ENCODE data around the gene MN1. TPM values are rescaled to one million over a fixed set of nuclear protein-coding genes. Genes with fewer than 3 reads are reported as not detected.

The MN1 gene
- total RNA-seq, 1 donor from 2014 or later, result 0.09 TPM

DNA sequence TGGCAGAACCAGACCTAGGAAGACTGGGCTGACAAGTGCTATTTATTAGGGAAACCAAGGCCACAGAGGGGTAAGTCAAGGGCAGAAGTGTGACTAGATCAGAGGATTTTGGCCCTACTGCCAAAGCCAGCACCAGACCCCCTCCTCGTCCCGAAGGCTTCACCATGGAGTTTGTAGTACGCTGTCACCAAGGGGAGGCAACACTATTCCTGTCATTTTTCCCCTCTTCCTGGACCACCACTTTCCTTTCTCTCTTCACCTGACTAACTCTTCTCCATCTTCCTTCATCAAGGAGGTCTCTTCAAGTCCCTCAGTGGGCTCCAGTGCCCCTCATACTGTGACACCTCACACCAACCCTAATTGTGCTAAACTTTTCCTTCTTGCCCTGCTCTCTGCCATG lies 34.9 kb downstream of the MN1 start:
- DNase-seq (ENCODE audit: low spot score), result no peak
- no peaks in the 10 kb centered on the region for H3K4me1 Mint-ChIP-seq (ENCODE audit: low read depth)
- H3K36me3 Mint-ChIP-seq (ENCODE audit: low read depth), result no peaks in the 10 kb centered on the region
- no peaks in the 10 kb centered on the region for H3K27me3 Mint-ChIP-seq (ENCODE audit: low read depth)
- intact Hi-C loops (cut with micrococcal nuclease), result no loop called here
- no peak overlapping the region for H3K27ac Mint-ChIP-seq
- H3K9me3 Mint-ChIP-seq, result no peaks in the 10 kb centered on the region
- H3K4me3 Mint-ChIP-seq (ENCODE audit: low read depth), result no peak overlapping the region

DNA sequence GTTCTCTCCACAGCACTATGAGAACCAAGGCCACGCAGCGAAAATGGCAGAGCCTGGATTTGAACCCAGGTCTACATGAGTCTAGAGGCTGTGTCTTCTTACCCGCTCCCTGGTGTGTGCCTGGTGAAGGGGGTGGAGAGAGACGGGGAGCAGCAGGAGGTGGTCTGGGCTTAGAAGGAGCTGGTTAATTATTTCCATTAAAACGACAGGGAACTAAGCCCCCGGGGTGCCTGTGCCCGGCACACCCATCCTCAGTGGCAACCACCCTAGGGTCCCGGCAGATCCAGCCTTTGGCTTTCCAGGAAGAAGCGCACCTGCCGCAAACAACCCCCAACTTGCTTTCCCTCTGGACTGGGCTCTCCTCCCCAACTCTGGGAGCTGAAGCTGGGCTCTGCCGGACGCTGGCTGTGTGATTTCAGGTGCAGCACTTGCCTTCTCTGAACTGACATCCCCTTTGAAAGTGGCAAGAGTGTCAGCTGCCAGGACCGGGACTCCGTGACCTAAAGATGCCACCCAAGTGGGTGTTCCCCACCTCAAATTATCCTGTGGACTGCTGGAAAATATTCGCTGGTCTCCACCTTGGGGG lies 35.8 kb downstream of the MN1 start:
- no peak for DNase-seq (ENCODE audit: low spot score)
- Mint-ChIP-seq H3K27me3 (ENCODE audit: low read depth) (no peaks in the 10 kb centered on the region), H3K9me3 (no peaks in the 10 kb centered on the region), H3K4me3 (ENCODE audit: low read depth) (no peak overlapping the region), H3K36me3 (ENCODE audit: low read depth) (no peaks in the 10 kb centered on the region), H3K4me1 (ENCODE audit: low read depth) (no peaks in the 10 kb centered on the region), H3K27ac (no peak overlapping the region)
- intact Hi-C loops (cut with micrococcal nuclease), result no loop called here

DNA sequence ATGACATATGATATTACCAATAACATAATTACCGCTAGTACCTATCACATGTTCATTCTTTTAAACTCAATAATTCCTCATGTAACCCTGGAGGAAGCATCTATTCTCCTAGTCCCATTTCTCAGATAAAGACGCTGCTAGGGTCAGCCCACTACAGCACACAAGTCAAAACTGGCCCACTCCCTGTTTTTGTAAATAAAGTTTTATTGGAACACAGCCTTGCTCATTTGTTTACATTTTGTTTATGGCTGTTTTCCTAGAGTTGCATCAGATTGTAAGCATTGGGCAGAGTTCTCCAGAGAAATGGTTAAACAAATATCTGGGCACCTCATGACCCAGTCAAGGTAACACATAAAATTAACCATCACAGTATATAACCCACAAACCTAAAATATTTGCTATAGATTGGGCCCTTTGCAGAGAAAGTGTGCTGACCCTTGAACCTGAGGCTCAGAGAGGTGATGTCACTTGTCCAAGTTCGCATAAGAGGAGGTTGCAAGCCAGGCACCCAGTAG lies 36.8 kb downstream of the MN1 start:
- Mint-ChIP-seq H3K4me3 (ENCODE audit: low read depth) (no peak overlapping the region), H3K36me3 (ENCODE audit: low read depth) (no peaks in the 10 kb centered on the region), H3K9me3 (no peaks in the 10 kb centered on the region), H3K27ac (no peak overlapping the region), H3K27me3 (ENCODE audit: low read depth) (no peaks in the 10 kb centered on the region), H3K4me1 (ENCODE audit: low read depth) (no peaks in the 10 kb centered on the region)
- no peak for DNase-seq (ENCODE audit: low spot score)
- intact Hi-C loops (cut with micrococcal nuclease), result no loop called here

DNA sequence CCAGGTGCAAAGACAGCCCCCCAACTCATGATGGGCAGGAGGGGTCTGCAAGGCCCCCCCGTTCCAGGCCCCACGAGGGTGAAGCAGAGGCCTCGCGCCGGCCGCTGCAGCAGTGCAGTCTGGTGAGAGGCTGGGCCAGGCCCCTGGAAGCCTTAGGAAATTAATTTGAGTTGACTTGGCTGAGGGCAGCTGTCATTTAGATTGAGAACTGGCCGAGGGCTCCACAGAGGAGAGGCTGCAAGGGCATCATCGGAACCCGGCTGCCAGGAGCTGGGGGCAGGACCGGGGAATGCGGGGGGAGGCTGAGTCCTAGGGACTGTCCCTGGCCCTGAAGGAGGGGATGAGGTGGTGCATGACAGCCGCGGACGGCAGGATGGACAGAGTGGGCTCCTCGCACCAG lies 39.9 kb downstream of the MN1 start:
- Mint-ChIP-seq H3K4me3 (ENCODE audit: low read depth) (no peak overlapping the region), H3K4me1 (ENCODE audit: low read depth) (no peaks in the 10 kb centered on the region), H3K9me3 (no peaks in the 10 kb centered on the region), H3K36me3 (ENCODE audit: low read depth) (no peaks in the 10 kb centered on the region), H3K27me3 (ENCODE audit: low read depth) (no peaks in the 10 kb centered on the region), H3K27ac (no peak overlapping the region)
- intact Hi-C loops (cut with micrococcal nuclease), result no loop called here
- DNase-seq (ENCODE audit: low spot score), result no peak

DNA sequence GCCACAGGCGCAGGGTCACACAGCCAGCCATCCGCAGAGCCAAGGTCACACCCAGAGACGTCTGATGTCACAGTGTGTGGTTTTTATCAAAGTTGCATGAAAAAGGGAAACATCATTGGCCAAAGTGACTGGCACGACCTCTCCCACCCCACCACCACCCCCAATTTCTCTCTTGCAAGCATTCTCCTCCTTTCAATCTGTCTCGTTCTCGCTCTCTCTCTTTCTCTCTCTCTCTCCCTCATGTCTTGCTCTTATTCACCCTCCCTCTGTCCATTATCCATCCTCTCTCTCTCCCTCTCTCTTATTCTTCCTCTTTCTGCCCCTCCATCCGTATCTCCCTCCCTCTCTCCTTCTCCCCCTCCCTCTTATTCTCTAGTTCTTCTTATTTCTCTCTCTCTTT lies 40.6 kb downstream of the MN1 start:
- Mint-ChIP-seq H3K9me3 (no peaks in the 10 kb centered on the region), H3K27me3 (ENCODE audit: low read depth) (no peaks in the 10 kb centered on the region), H3K27ac (no peak overlapping the region), H3K36me3 (ENCODE audit: low read depth) (no peaks in the 10 kb centered on the region), H3K4me1 (ENCODE audit: low read depth) (no peaks in the 10 kb centered on the region), H3K4me3 (ENCODE audit: low read depth) (no peak overlapping the region)
- no peak for DNase-seq (ENCODE audit: low spot score)
- intact Hi-C loops (cut with micrococcal nuclease), result no loop called here

DNA sequence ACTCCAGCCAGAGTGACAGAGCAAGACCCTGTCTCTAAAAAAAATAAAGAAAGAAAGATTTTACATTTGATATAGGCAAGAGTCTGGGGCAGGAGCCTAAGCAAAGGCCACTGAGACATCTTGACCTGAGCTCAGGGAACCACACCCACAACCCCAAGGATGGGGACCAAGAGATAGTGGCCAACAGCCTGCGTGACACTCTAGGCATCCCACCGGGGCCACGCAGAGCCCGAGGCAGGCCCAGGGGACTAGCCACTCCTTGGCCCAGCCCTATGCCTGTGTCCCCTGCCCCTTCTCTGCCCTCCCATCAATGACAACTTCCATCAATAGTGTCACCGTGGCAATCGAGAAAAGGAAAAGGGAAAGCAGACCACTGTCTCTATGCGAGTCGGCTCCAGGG lies 41.1 kb downstream of the MN1 start:
- Mint-ChIP-seq H3K9me3 (no peaks in the 10 kb centered on the region), H3K27me3 (ENCODE audit: low read depth) (no peaks in the 10 kb centered on the region), H3K4me3 (ENCODE audit: low read depth) (no peak overlapping the region), H3K4me1 (ENCODE audit: low read depth) (no peaks in the 10 kb centered on the region), H3K36me3 (ENCODE audit: low read depth) (no peaks in the 10 kb centered on the region), H3K27ac (no peak overlapping the region)
- DNase-seq (ENCODE audit: low spot score), result no peak
- intact Hi-C loops (cut with micrococcal nuclease), result no loop called here

DNA sequence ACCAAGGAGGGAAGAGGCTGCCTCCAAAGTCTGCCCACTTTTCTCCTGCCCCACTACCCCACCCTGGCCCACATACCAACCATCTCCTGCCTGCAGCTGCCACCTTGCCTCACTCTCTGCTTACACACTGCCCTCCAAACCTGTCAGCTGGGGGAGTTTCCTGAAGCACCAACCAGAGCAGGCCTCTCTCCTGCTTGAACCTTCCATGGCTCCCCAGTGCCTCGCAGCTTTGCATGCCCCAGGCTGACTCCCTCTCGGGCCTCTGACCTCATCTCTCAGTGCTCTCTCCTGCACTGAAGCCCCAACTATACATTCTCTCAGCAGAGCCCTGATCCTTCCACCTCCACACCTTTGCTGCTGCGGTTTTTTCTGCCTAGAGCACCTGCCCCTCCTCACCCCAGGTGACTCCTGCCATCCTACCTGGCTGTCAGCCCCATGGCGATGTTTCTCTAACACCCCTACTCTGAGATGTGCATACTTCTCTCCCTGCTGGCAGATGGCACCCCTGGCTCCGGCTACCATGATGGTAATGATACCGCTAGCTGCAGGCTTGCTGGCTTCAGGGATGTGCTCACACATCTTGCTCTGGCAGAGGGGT lies 43.5 kb downstream of the MN1 start:
- Mint-ChIP-seq H3K4me1 (ENCODE audit: low read depth) (no peaks in the 10 kb centered on the region), H3K27ac (no peak overlapping the region), H3K27me3 (ENCODE audit: low read depth) (no peaks in the 10 kb centered on the region), H3K9me3 (no peaks in the 10 kb centered on the region), H3K4me3 (ENCODE audit: low read depth) (no peak overlapping the region), H3K36me3 (ENCODE audit: low read depth) (no peaks in the 10 kb centered on the region)
- DNase-seq (ENCODE audit: low spot score), result no peak
- intact Hi-C loops (cut with micrococcal nuclease), result no loop called here

DNA sequence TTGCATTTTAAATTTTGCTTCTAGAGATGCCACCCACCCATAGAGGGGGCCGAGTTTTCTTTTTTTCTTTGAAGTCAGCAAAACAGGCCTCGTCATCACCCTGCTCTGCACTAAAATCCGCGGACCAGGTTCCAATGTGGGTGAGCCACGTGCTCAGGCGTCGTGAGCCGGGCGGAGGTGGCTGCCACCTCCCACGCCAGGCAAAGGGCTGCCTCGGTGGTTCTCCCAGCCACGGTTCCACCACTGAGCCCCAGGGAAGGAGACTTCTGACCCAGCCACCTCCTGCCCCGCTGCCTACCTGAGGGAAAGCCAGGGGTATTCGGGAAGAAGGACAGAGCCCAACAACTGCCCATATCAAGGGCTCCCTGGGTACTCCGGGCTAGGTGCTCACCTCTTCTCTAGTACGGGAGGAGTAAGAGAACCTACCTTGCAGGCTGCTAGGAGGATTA lies 45.3 kb downstream of the MN1 start:
- intact Hi-C loops (cut with micrococcal nuclease), result no loop called here
- no peak overlapping the region for H3K4me3 Mint-ChIP-seq (ENCODE audit: low read depth)
- DNase-seq (ENCODE audit: low spot score), result no peak
- H3K27me3 Mint-ChIP-seq (ENCODE audit: low read depth), result no peaks in the 10 kb centered on the region
- no peaks in the 10 kb centered on the region for H3K9me3 Mint-ChIP-seq
- no peaks in the 10 kb centered on the region for H3K4me1 Mint-ChIP-seq (ENCODE audit: low read depth)
- H3K27ac Mint-ChIP-seq, result no peak overlapping the region
- no peaks in the 10 kb centered on the region for H3K36me3 Mint-ChIP-seq (ENCODE audit: low read depth)

DNA sequence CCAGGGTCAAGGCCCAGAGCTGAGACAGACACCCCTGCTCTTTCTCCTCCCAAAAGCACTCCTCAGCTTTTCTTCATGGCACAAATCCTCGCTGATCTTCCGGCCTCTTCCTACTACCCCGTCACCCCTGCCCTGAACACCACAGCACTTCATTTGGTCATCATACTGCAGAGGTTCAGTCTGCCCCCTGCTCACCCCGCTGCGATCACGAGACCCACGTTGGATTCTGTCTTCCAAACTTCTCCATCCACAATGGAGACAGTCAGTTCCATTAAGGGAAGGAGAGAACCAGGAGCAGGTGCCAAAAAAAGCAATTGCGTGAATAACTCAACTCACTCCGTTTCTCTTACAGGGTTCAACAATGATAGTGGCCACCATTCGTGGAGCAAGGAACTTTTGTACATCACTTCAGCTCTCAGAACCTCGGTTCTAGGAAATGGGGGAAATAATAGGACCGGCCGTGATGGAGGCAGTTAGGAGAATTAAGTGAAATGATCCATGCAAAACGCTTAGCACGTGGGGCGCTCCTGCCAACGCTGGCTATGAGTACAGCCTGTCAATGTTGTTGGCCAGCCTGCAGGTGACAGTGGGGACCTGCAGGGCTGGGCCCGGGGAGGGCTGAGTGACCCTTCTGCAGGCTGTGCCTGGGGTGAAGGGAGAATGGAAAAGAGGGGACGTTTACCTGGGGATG lies 45.9 kb downstream of the MN1 start:
- H3K27ac Mint-ChIP-seq, result no peak overlapping the region
- intact Hi-C loops (cut with micrococcal nuclease), result no loop called here
- DNase-seq (ENCODE audit: low spot score), result no peak
- no peaks in the 10 kb centered on the region for H3K4me1 Mint-ChIP-seq (ENCODE audit: low read depth)
- no peaks in the 10 kb centered on the region for H3K27me3 Mint-ChIP-seq (ENCODE audit: low read depth)
- no peaks in the 10 kb centered on the region for H3K9me3 Mint-ChIP-seq
- H3K4me3 Mint-ChIP-seq (ENCODE audit: low read depth), result no peak overlapping the region
- no peaks in the 10 kb centered on the region for H3K36me3 Mint-ChIP-seq (ENCODE audit: low read depth)

DNA sequence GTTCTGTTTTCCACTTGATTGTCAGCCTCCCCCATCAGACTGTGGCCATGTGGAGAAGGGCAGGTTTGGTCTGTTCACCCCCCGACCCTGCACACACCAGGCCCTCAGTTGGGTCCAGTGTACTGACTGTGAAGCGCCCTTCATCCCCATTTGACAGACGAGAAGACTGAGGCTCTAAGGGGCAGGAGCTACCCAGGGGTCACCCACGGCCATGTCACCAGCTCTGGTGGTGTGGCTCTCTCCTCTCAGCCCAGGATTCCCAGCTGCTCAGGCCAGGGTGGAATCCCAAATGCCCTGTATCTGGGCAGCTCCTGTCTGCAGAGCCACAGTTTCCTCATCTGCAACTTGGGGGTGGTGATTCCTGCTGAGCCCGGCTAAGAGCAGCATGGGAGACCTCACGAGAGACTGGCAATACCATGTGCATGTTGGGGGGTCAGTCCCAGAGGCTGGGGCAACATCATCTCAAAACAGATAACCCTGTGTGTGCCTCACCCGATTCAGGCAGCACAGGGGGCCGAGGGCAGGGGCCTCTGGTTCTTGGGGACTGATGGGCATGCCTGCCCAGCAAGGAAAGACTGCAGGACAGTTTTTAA lies 46.6 kb downstream of the MN1 start:
- Mint-ChIP-seq H3K9me3 (no peaks in the 10 kb centered on the region), H3K4me3 (ENCODE audit: low read depth) (no peak overlapping the region), H3K27me3 (ENCODE audit: low read depth) (no peaks in the 10 kb centered on the region), H3K4me1 (ENCODE audit: low read depth) (no peaks in the 10 kb centered on the region), H3K36me3 (ENCODE audit: low read depth) (no peaks in the 10 kb centered on the region), H3K27ac (no peak overlapping the region)
- intact Hi-C loops (cut with micrococcal nuclease), result no loop called here
- DNase-seq (ENCODE audit: low spot score), result no peak

DNA sequence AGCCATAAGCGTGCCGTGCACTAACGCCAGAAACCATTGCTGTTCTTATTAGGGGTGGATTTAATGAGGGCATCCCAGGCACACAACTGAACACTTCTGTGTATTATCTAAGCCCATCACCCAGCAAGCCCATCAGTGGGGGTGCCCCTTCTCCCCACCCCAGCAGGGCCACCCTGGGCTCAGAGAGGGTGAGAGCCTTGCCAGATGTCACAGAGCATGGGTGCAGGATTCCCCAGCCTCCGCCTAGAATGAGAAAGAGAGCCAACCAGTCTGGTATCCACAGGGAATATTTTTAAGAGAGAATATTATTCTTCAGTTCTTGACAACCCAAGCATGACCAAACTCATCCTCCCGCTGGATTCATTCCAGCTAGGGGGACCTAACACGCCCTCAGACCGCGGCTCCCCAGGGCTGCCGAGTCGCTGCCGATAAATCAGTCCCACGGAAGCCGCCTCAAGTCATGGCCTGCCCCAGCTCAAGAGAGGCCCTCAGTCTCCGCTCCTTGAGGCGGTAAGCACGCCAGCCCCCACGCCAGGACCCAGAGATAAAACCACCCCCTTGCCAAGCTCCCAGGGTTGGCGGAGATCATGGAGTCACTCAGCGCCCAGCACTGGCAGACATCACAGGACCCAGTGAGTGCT lies 47.2 kb downstream of the MN1 start:
- no peak overlapping the region for H3K27ac Mint-ChIP-seq
- intact Hi-C loops (cut with micrococcal nuclease), result no loop called here
- H3K4me3 Mint-ChIP-seq (ENCODE audit: low read depth), result no peak overlapping the region
- H3K27me3 Mint-ChIP-seq (ENCODE audit: low read depth), result peaks cover 1% of the 10 kb centered on the region
- H3K9me3 Mint-ChIP-seq, result no peaks in the 10 kb centered on the region
- H3K4me1 Mint-ChIP-seq (ENCODE audit: low read depth), result peaks cover 1% of the 10 kb centered on the region
- H3K36me3 Mint-ChIP-seq (ENCODE audit: low read depth), result no peaks in the 10 kb centered on the region
- DNase-seq (ENCODE audit: low spot score), result no peak

DNA sequence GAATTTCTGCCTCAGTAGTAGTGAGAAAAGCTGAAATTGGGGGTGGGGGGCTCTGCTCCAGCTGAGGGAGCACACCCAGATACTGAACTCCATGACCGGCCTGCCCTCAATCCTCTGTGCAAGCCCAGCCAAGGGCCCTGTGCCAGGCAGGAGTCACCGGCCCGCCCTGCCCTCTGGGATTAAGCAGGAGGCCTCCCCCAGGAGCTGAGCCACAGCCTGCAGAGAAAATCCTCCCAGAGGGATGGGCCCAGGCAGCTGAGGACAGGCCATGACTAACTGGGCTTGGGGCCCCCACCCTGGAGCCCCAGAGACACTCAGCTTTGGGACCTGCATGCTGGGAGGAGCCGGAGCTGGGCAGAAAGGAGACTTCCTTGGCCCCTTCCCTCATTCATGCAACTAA lies 48.8 kb downstream of the MN1 start:
- no peak overlapping the region for H3K27ac Mint-ChIP-seq
- H3K4me3 Mint-ChIP-seq (ENCODE audit: low read depth), result no peak overlapping the region
- H3K9me3 Mint-ChIP-seq, result no peaks in the 10 kb centered on the region
- peaks cover 5% of the 10 kb centered on the region for H3K27me3 Mint-ChIP-seq (ENCODE audit: low read depth)
- peaks cover 2% of the 10 kb centered on the region for H3K4me1 Mint-ChIP-seq (ENCODE audit: low read depth)
- intact Hi-C loops (cut with micrococcal nuclease), result no loop called here
- no peak for DNase-seq (ENCODE audit: low spot score)
- no peaks in the 10 kb centered on the region for H3K36me3 Mint-ChIP-seq (ENCODE audit: low read depth)

DNA sequence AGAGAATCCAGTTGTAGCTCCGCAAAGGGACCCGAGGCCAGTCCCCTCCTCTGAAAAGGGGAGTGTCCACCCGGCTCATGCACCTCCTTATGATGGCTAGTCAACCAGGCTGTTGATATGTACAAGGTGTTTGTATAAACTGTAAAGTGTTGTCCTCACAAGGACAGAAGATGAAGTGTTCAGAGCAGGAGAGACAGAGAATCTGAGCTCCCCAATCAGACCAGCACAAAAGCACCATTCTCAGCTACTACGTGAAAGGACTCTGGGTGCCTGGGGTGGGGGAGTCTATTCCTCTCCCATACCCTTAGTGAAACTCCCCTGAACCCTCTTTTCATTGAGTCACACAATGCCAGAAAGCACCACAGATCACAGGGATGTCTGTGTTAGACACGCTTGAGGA lies 49.4 kb downstream of the MN1 start:
- DNase-seq (ENCODE audit: low spot score), result no peak
- Mint-ChIP-seq H3K27ac (no peak overlapping the region), H3K27me3 (ENCODE audit: low read depth) (peaks cover 5% of the 10 kb centered on the region), H3K36me3 (ENCODE audit: low read depth) (no peaks in the 10 kb centered on the region), H3K4me1 (ENCODE audit: low read depth) (peaks cover 2% of the 10 kb centered on the region), H3K9me3 (no peaks in the 10 kb centered on the region), H3K4me3 (ENCODE audit: low read depth) (no peak overlapping the region)
- intact Hi-C loops (cut with micrococcal nuclease), result no loop called here
